PC-9 (cell line): ENCODE measurements around the gene CADM1.

Experiments used
- EZH2 ChIP-seq: fragments of 200-600 bp; sonication (generic); IDR thresholded peaks from 2 replicates; pipeline ENCODE4 v1.8.0; 2017; ENCODE audit warnings: antibody characterized with exemption, low read depth
- TF ChIP-seq, protein P1 (sequence below): fragments of 200-600 bp; sonication (generic); conservative IDR thresholded peaks from 2 replicates; pipeline ENCODE4 v1.6.1; 2017; ENCODE audit warnings: mixed run types, antibody characterized with exemption, mild to moderate bottlenecking, moderate library complexity

DNA sequence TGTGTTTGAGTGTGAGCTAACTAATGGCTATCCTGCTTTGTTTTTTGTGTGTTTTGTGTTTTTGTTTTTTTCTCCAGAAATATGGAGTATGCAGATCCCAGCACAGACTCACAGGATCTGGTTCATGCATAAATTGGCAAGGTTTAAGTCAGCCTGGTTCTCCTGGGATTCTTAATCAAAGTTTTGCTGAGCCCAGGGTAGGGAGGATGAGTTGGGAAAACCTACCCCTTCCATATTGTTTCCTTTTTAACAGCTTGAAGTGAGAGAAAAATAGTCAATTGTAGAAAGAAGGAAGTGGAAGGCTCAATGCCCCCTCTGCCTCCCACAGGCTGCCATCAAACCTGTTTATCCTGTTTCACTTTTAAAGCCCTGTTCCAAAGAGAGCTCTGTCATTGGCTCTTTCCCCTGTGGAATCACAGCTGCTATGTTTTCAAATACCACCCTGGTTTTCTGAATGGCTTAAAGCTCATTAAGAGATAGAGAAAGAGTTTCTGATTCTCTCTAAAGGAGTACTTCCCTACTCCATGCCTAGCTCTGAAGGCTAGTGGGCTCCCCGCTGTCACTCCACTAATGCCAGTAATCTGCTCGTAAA, 23.4 kb upstream of the CADM1 start:
- TF ChIP-seq, protein P1, sequence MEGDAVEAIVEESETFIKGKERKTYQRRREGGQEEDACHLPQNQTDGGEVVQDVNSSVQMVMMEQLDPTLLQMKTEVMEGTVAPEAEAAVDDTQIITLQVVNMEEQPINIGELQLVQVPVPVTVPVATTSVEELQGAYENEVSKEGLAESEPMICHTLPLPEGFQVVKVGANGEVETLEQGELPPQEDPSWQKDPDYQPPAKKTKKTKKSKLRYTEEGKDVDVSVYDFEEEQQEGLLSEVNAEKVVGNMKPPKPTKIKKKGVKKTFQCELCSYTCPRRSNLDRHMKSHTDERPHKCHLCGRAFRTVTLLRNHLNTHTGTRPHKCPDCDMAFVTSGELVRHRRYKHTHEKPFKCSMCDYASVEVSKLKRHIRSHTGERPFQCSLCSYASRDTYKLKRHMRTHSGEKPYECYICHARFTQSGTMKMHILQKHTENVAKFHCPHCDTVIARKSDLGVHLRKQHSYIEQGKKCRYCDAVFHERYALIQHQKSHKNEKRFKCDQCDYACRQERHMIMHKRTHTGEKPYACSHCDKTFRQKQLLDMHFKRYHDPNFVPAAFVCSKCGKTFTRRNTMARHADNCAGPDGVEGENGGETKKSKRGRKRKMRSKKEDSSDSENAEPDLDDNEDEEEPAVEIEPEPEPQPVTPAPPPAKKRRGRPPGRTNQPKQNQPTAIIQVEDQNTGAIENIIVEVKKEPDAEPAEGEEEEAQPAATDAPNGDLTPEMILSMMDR, result no peak
- no peak for TF ChIP-seq EZH2
